Uterus (tissue), 4 donors: ENCODE results near the gene RAD54L. TPM values are rescaled to one million over a fixed set of nuclear protein-coding genes. Genes with fewer than 3 reads are reported as not detected.
"Not testable (repeated sequence)": the region's sequence is repeated elsewhere in the genome, so short reads cannot be mapped to it uniquely, and the experiment has no call there.

Experiments
- DNase-seq, 2 donors: peaks; one replicate each; pipeline ENCODE4 v3.0.0-alpha.2; 2019 to 2020
- H3K27ac ChIP-seq, 2 donors: fragments of 200-600 bp; sonication (generic); 1 replicate in 1 of 2; 2 replicates in 1 of 2; pipeline ENCODE4 v1.5.1; 2016 to 2018
- H3K27me3 ChIP-seq, 2 donors: fragments of 200-600 bp; sonication (generic); one replicate each; pipeline ENCODE4 v1.5.1; 2018 to 2019; ENCODE audit warnings: control low read depth in 1 of 2
- H3K36me3 ChIP-seq, 2 donors: fragments of 200-600 bp; sonication (generic); one replicate each; pipeline ENCODE4 v1.5.1; 2019; ENCODE audit warnings: control low read depth in 1 of 2
- H3K4me1 ChIP-seq, 2 donors: fragments of 200-600 bp; sonication (generic); one replicate each; pipeline ENCODE4 v1.5.1; 2018 to 2019; ENCODE audit warnings: control low read depth in 1 of 2
- H3K4me3 ChIP-seq, 2 donors: fragments of 200-600 bp; sonication (generic); 1 replicate in 1 of 2; 2 replicates in 1 of 2; pipeline ENCODE4 v1.5.1; 2018 to 2019; ENCODE audit warnings: mild to moderate bottlenecking in 1 of 2
- H3K9me3 ChIP-seq, 2 donors: fragments of 200-600 bp; sonication (generic); one replicate each; pipeline ENCODE4 v1.5.1; 2019; ENCODE audit warnings: control low read depth in 1 of 2
- POLR2A ChIP-seq, 2 donors: fragments of 450-650 bp; IDR thresholded peaks; one replicate each; pipeline ENCODE4 v1.6.1; 2016; ENCODE audit warnings: antibody characterized with exemption in 2 of 2, mild to moderate bottlenecking in 1 of 2, moderate library complexity in 1 of 2
- intact Hi-C: fragments of 100-400 bp; cut with DNase I; formaldehyde crosslinking; loops from one replicate; pipeline ENCODE4 v1.15.1; 2023; ENCODE audit warnings: low total_unique reads
- total RNA-seq, 4 donors: library from RNA; depleted of rRNA in 3 of 4; stranded (reverse); fragments of >200 nt in 3 of 4; gene quantifications; one replicate each; pipeline versions ENCODE4 v1.1.0 to v1.2.4, GENCODE V29; 2014 to 2023
- TF ChIP-seq, protein P1 (sequence below), 4 experiments: fragments of 200-600 bp in 2 of 4; fragments of 450-650 bp in 2 of 4; sonication (generic) in 2 of 4; IDR thresholded peaks; one replicate each; pipeline ENCODE4 v1.5.1; 2016 to 2019; ENCODE audit warnings: antibody characterized with exemption in 4 of 4, mild to moderate bottlenecking in 2 of 4, moderate library complexity in 1 of 4
- donor health status: DM: yes; HTN: yes; CAD: no.

RAD54L gene
- total RNA-seq, 4 donors from 2014 or later, result 1.2 to 7.3 TPM; not detected in 2

GRCh38 chr1:46310321-46310720, 62.8 kb downstream of the RAD54L start:
- H3K27me3 ChIP-seq, result no peaks in the 10 kb centered on the region
- no peaks in the 10 kb centered on the region for H3K36me3 ChIP-seq
- no peaks in the 10 kb centered on the region for H3K9me3 ChIP-seq
- no peak overlapping the region for H3K4me3 ChIP-seq
- TF ChIP-seq POLR2A (IDR thresholded peaks at IDR 0.05), result no peak
- TF ChIP-seq, protein P1, sequence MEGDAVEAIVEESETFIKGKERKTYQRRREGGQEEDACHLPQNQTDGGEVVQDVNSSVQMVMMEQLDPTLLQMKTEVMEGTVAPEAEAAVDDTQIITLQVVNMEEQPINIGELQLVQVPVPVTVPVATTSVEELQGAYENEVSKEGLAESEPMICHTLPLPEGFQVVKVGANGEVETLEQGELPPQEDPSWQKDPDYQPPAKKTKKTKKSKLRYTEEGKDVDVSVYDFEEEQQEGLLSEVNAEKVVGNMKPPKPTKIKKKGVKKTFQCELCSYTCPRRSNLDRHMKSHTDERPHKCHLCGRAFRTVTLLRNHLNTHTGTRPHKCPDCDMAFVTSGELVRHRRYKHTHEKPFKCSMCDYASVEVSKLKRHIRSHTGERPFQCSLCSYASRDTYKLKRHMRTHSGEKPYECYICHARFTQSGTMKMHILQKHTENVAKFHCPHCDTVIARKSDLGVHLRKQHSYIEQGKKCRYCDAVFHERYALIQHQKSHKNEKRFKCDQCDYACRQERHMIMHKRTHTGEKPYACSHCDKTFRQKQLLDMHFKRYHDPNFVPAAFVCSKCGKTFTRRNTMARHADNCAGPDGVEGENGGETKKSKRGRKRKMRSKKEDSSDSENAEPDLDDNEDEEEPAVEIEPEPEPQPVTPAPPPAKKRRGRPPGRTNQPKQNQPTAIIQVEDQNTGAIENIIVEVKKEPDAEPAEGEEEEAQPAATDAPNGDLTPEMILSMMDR (IDR thresholded peaks at IDR 0.05), result no peak
- intact Hi-C loops, result no loop called here
- H3K27ac ChIP-seq, result no peak overlapping the region
- no peak for DNase-seq
- H3K4me1 ChIP-seq, result no peaks in the 10 kb centered on the region

- Histone ChIP-seq H3K4me1 (no peaks in the 10 kb centered on the region), H3K27ac (no peak overlapping the region), H3K36me3 (no peaks in the 10 kb centered on the region), H3K9me3 (no peaks in the 10 kb centered on the region), H3K4me3 (no peak overlapping the region), H3K27me3 (no peaks in the 10 kb centered on the region)
- intact Hi-C loops, result no loop called here
- TF ChIP-seq POLR2A (IDR thresholded peaks at IDR 0.05), result no peak
- TF ChIP-seq, protein P1 (IDR thresholded peaks at IDR 0.05), result no peak
- DNase-seq, result no peak
Measured at GRCh38 chr1:46315669-46316403, 68.3 kb downstream of the RAD54L start.

- Histone ChIP-seq H3K4me3 (no peak overlapping the region), H3K36me3 (no peaks in the 10 kb centered on the region), H3K27me3 (no peaks in the 10 kb centered on the region), H3K27ac (no peak overlapping the region), H3K9me3 (no peaks in the 10 kb centered on the region), H3K4me1 (no peaks in the 10 kb centered on the region)
- TF ChIP-seq, protein P1 (IDR thresholded peaks at IDR 0.05), result no peak
- no peak for TF ChIP-seq POLR2A (IDR thresholded peaks at IDR 0.05)
- intact Hi-C loops, result no loop called here
- no peak for DNase-seq
Measured at GRCh38 chr1:46317323-46317722, 69.8 kb downstream of the RAD54L start.

- H3K27ac ChIP-seq, H3K36me3 ChIP-seq, H3K9me3 ChIP-seq, DNase-seq, H3K4me3 ChIP-seq, H3K27me3 ChIP-seq, H3K4me1 ChIP-seq, intact Hi-C loops: not testable (repeated sequence)
Measured at GRCh38 chr1:46319301-46319700, 71.7 kb downstream of the RAD54L start.

- H3K36me3 ChIP-seq, H3K27me3 ChIP-seq, H3K9me3 ChIP-seq, H3K27ac ChIP-seq, DNase-seq, H3K4me1 ChIP-seq, intact Hi-C loops, H3K4me3 ChIP-seq: not testable (repeated sequence)
Measured at GRCh38 chr1:46319960-46320914, 72.7 kb downstream of the RAD54L start.

DNA sequence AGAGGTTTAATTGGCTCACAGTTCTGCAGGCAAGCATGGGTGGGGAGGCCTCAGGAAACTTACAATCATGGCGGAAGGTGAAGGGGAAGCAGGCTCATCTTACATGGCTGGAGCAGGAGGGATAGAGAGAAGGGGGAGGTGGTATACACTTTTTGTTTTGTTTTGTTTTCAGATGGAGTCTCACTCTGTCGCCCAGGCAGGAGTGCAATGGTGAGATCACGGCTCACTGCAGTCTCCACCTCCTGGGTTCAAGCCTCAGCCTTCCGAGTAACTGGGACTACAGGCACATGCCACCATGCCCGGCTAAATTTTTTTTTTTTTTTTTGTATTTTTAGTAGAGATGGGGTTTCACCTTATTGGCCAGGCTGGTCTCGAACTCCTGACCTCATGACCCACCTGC, 74.6 kb downstream of the RAD54L start:
- H3K27ac ChIP-seq, H3K36me3 ChIP-seq, H3K27me3 ChIP-seq, DNase-seq, H3K4me3 ChIP-seq, H3K4me1 ChIP-seq, intact Hi-C loops, H3K9me3 ChIP-seq: not testable (repeated sequence)

- H3K4me3 ChIP-seq, DNase-seq, H3K4me1 ChIP-seq, intact Hi-C loops, H3K27ac ChIP-seq, H3K9me3 ChIP-seq, H3K27me3 ChIP-seq, H3K36me3 ChIP-seq: not testable (repeated sequence)
Measured at GRCh38 chr1:46325285-46326076, 77.9 kb downstream of the RAD54L start.
